NT2/D1 (cell line): Measurements from ENCODE around the gene QRICH1.

Source experiments
- DNase-seq: peaks from one replicate; pipeline ENCODE4 v3.0.0-alpha.2; 2011; ENCODE audit warnings: low read depth, low spot score
- H3K27me3 ChIP-seq: 2 replicates; pipeline ENCODE4 v1.6.0; 2011; ENCODE audit warnings: mild to moderate bottlenecking; ENCODE audit not compliant: insufficient read length, insufficient read depth
- H3K36me3 ChIP-seq: 2 replicates; pipeline ENCODE4 v1.6.1; 2011; ENCODE audit warnings: mild to moderate bottlenecking, low read length, mixed read lengths; ENCODE audit not compliant: insufficient read depth, insufficient read length
- H3K4me1 ChIP-seq: 2 replicates; pipeline ENCODE4 v1.5.1; 2011; ENCODE audit not compliant: insufficient read depth, insufficient read length
- H3K4me3 ChIP-seq: 2 replicates; pipeline ENCODE4 v1.5.1; 2011; ENCODE audit warnings: low read depth; ENCODE audit not compliant: insufficient read length
- H3K9ac ChIP-seq: 2 replicates; pipeline ENCODE4 v1.6.0; 2011; ENCODE audit warnings: low read depth; ENCODE audit not compliant: insufficient read length
- H3K9me3 ChIP-seq: 2 replicates; pipeline ENCODE4 v1.5.1; 2011; ENCODE audit warnings: mild to moderate bottlenecking, low read length; ENCODE audit not compliant: insufficient read depth
- SUZ12 ChIP-seq: IDR thresholded peaks from 2 replicates; pipeline ENCODE4 v1.6.1; 2011; ENCODE audit not compliant: insufficient read length, insufficient read depth; ENCODE audit errors: extremely low read depth
- YY1 ChIP-seq: IDR thresholded peaks from 2 replicates; pipeline ENCODE4 v1.6.1; 2011; ENCODE audit not compliant: insufficient read length, insufficient read depth
- ZNF274 ChIP-seq: IDR thresholded peaks from 2 replicates; pipeline ENCODE4 v1.6.1; 2011; ENCODE audit warnings: mild to moderate bottlenecking, low read depth, low read length

Gene QRICH1

DNA sequence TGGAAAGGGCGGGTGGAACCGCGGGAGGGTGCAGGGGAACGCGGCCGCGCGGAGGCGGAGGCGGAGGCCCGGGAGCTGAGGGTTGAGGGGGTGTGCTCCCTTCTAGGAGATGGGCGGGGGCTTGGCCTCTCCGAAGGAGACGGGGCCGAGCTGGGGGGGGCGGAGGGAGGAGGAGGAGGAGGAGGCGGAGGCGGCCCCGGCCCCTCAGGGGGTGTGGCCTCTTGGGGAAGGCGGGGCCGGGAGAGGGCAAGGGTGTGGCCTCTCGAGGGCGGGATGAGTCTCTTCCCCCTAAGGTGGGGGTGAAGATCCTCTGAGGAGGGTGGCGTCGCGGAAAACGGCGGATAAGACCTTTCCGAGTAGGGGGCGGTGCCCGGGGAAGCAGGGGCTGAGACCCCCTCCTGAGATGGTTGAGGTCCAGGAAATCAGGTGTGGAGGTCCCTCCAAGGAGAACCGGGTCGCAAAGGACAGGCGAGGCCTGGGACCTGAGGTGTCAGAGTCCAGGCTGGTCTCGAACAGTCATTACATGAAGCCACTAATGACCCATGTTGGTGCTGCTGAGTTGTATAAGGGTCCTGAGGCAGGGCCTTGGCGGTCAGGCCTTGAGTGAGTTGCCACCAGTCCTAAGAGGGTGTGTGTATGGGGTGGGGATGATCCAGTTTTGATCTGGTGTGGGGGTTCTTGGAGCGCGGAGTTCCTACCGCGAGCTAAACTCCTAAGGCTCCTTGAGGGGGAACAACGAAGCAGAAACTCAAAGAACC, 85.9 kb downstream of the QRICH1 start:
- Histone ChIP-seq H3K9me3 (no peaks in the 10 kb centered on the region), H3K36me3 (peaks cover 39% of the 10 kb centered on the region), H3K4me1 (peaks cover 8% of the 10 kb centered on the region), H3K9ac (peak overlapping the region; percentile 100), H3K4me3 (peak overlapping the region; percentile 99), H3K27me3 (no peaks in the 10 kb centered on the region)
- TF ChIP-seq SUZ12: no peak
- TF ChIP-seq YY1: no peak
- TF ChIP-seq ZNF274: no peak
- DNase-seq: peak; percentile 75

DNA sequence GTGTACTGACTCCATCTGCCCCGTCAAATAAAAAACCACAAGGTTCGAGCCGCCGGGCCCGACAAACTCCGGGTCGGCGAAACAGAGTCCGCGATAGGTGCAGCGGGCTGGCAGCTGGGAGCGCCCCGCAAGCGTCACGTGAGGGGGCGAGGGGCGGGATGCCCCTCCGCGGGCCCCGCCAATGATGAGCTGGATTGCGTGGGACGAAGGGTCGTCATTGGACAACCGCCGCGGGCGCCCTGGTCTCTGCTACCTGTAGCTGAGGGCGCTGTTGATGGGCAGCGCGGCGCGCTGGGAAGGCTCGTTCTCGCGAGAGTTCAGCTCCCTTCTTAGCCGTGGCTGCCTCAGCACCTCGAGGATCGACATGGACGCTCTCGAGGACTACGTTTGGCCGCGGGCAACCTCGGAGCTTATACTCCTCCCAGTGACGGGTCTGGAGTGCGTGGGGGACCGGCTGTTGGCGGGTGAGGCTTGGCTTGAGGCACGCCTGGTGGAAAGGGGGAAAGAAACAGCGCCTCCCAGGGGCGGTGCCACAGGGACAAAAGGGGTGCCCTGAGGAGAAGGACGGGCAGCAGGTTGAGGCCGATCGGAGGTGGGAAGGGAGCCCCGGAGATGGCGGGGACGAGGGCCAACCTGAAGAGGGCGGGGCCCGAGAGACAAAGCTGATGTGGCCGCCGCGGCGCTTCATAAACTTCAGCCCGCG, 86.7 kb downstream of the QRICH1 start, which contains the start of gene WDR6:
Gene WDR6 (plus strand): TSS at position 324 of the 703 bp plus-strand sequence. CDS start 41 bp downstream, at position 365.
- peak; percentile 97 for DNase-seq
- Histone ChIP-seq H3K27me3 (no peaks in the 10 kb centered on the region), H3K9ac (peak within 1 kb of the TSS; percentile 100), H3K9me3 (no peaks in the 10 kb centered on the region), H3K36me3 (peaks cover 32% of the 10 kb centered on the region), H3K4me1 (peaks cover 4% of the 10 kb centered on the region), H3K4me3 (peak within 1 kb of the TSS; percentile 99)
- TF ChIP-seq ZNF274 (no peak), SUZ12 (no peak), YY1 (no peak)

DNA sequence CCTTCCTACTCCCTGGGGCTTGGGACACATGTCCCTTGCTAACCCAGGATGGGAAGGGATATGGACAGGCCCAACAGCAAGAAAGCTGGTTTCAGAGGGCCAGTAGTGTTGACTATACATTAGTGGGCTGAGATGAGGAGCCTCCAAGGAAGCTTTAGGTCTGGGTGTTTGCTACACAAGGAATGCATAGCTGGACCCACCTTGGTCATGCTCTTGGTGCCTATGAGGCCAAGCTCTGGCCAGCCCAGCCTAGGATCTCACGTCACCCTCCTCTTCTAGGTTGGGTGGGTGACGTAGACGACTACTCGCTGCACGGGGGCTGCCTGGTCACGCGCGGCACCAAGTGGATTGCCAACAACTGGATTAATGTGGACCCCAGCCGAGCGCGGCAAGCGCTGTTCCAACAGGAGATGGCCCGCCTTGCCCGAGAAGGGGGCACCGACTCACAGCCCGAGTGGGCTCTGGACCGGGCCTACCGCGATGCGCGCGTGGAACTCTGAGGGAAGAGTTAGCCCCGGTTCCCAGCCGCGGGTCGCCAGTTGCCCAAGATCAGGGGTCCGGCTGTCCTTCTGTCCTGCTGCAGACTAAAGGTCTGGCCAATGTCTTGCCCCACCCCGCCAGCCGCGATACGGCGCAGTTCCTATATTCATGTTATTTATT, 87.3 kb downstream of the QRICH1 start:
- H3K4me1 ChIP-seq: peaks cover 4% of the 10 kb centered on the region

DNA sequence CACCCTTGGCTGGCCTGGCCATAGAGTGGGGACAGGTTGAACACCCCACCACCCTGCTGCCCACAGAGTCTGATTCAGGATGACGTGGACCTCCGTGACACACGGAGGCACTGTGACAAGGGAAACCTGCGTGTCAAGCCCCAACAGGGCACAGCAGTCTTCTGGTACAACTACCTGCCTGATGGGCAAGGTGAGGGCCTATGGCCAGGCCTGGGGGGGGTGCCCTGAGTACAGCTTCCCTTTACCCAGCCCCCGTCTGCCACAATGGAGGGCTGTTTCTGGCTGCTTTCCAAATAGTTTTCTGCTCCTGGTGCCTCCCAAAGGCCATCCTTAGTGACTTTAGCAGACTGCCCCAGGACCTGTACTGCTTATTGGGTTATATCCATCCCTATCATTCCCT, 87.9 kb downstream of the QRICH1 start:
- no peak for DNase-seq
- TF ChIP-seq YY1 (no peak), SUZ12 (no peak), ZNF274 (no peak)
- H3K9ac ChIP-seq: peak overlapping the region; percentile 100
- no peaks in the 10 kb centered on the region for H3K27me3 ChIP-seq
- peaks cover 21% of the 10 kb centered on the region for H3K36me3 ChIP-seq
- H3K4me1 ChIP-seq: peaks cover 4% of the 10 kb centered on the region
- H3K4me3 ChIP-seq: no peak overlapping the region
- no peaks in the 10 kb centered on the region for H3K9me3 ChIP-seq

More for the DNA sequence above, 87.3 kb downstream of the QRICH1 start:
- Histone ChIP-seq H3K9ac (peak overlapping the region; percentile 100), H3K9me3 (no peaks in the 10 kb centered on the region), H3K4me3 (peak overlapping the region; percentile 99), H3K27me3 (no peaks in the 10 kb centered on the region), H3K36me3 (peaks cover 25% of the 10 kb centered on the region)
- no peak for DNase-seq
- no peak for TF ChIP-seq YY1
- no peak for TF ChIP-seq SUZ12
- no peak for TF ChIP-seq ZNF274

DNA sequence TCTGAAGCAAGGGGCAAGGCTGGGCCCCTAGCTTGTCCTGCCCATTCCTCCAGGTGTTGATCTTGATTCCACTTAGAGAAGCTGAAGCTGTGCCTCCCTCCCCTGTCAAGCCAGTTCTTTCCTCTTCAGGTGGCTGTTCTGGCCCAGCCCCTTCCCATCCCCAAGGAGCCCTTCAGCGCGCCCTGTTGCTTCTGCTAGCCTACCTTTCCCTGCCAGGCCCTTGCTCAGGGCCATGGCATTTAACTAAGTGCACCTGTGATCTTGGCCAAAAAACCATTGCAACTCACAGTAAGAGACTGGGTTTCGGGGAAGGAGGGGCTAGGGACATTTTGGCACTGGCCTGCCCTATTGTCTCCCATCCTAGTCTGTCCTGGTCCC, 88.6 kb downstream of the QRICH1 start:
- Histone ChIP-seq H3K4me1 (peaks cover 9% of the 10 kb centered on the region), H3K36me3 (peaks cover 20% of the 10 kb centered on the region), H3K4me3 (no peak overlapping the region), H3K27me3 (no peaks in the 10 kb centered on the region), H3K9me3 (no peaks in the 10 kb centered on the region), H3K9ac (no peak overlapping the region)
- DNase-seq: no peak
- no peak for TF ChIP-seq ZNF274
- TF ChIP-seq SUZ12: no peak
- TF ChIP-seq YY1: no peak

DNA sequence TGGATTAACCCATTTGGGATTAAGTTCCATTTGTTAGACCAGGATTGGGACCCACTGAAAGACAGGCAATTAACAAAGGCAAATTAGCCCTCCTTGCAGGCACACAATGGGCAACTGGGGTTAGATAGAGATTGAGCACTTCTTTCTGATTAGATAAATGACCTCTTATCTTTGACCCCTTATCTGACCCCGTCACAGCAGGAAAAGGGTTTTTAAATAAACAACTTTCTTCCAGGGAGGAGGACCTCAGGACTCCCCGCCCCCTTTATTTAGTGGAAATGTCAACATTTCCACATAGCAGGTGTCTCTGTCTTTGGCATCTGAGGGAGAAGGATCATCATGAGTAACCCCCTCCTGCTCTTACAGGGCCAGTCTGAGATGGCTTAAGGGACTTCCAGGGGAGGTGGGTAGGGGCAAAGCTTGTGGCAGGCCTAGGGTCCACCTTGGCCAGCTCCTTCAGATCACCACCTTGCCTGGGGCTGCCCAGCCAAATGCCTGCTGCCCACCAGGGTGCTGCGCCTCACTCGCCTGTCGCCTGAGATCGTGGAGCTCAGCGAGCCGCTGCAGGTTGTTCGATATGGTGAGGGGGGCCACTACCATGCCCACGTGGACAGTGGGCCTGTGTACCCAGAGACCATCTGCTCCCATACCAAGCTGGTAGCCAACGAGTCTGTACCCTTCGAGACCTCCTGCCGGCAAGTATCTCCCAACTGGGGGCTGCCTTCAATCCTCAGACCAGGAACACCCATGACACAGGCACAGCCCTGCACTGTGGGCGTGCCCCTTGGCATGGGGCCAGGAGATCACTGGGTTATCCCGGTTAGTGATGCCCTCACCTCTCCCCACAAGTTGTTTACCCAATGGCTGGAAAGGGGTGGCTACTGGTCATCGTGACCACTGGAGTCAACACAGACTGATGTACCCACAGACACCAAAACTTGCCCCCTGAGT, 89.2 kb downstream of the QRICH1 start:
- Histone ChIP-seq H3K9me3 (no peaks in the 10 kb centered on the region), H3K9ac (no peak overlapping the region), H3K27me3 (no peaks in the 10 kb centered on the region), H3K4me1 (peaks cover 10% of the 10 kb centered on the region), H3K36me3 (peaks cover 15% of the 10 kb centered on the region), H3K4me3 (no peak overlapping the region)
- no peak for TF ChIP-seq YY1
- no peak for TF ChIP-seq ZNF274
- TF ChIP-seq SUZ12: no peak
- no peak for DNase-seq
